Measurements from ENCODE around the gene ADGRD1. TPM values are rescaled to one million over a fixed set of nuclear protein-coding genes. Genes with fewer than 3 reads are reported as not detected.

ADGRD1 gene
- polyA plus RNA-seq, 1 experiment = 68.5 TPM

DNA sequence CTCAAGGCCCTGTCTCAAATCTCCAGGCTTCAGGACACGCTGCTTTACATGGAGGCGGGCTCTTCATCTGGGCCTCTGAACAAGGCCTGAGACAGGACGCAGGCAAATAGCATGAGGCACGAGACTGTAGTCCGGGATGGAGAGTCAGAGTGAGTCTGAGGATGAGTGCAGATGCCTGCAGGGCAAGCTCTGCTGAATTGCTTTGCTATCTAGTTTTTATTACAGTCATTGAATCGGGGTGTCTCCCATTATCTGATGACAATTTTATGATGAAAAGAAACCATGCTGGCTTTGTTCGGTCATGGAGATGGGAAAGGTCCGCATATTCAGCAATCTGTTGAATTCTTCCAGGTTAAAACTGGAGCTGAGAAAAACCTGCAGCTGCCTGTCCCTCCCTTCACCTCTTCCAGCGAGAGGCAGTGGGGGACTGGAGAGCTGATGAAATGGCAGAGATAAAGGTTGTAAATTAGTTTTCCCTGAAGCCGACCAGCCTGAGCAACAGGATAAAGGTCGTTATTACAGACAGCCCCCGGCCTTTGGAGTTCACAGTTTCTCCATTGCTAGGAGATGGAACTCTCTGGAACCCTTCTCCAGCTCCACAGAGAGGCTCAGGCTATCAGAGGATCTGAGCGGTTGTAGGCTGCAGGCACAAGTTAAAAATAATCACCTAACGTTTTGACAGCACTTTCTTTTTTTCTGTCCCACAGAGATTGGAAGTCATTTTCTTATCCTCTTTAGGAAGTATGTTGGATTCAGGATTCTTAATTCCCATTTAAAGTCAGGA, 1.3 kb upstream of the ADGRD1 start:
- H3K4me3 ChIP-seq (ENCODE audit: low read depth, low read length) = no peak overlapping the region
- no peaks in the 10 kb centered on the region for H3K36me3 ChIP-seq (ENCODE audit: control insufficient read depth, insufficient read depth, low read length)
- ChIA-PET CTCF (interaction anchor here (1.0 to 1.4 kb wide), 2 partner anchors 152 to 180 kb away, joined by 3 to 5 read pairs; no protein-coding TSS in a partner anchor), POLR2A (no interaction called here)
- no peak for DNase-seq (ENCODE audit: low read depth)
- TF ChIP-seq, protein P1, sequence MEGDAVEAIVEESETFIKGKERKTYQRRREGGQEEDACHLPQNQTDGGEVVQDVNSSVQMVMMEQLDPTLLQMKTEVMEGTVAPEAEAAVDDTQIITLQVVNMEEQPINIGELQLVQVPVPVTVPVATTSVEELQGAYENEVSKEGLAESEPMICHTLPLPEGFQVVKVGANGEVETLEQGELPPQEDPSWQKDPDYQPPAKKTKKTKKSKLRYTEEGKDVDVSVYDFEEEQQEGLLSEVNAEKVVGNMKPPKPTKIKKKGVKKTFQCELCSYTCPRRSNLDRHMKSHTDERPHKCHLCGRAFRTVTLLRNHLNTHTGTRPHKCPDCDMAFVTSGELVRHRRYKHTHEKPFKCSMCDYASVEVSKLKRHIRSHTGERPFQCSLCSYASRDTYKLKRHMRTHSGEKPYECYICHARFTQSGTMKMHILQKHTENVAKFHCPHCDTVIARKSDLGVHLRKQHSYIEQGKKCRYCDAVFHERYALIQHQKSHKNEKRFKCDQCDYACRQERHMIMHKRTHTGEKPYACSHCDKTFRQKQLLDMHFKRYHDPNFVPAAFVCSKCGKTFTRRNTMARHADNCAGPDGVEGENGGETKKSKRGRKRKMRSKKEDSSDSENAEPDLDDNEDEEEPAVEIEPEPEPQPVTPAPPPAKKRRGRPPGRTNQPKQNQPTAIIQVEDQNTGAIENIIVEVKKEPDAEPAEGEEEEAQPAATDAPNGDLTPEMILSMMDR (IDR thresholded peaks at IDR 0.05; ENCODE audit: insufficient read depth, low read depth, low read length) = no peak
- H3K27me3 ChIP-seq (ENCODE audit: control insufficient read depth, insufficient read depth, low read length) = no peaks in the 10 kb centered on the region; the same call in 1 of the 2 replicates

DNA sequence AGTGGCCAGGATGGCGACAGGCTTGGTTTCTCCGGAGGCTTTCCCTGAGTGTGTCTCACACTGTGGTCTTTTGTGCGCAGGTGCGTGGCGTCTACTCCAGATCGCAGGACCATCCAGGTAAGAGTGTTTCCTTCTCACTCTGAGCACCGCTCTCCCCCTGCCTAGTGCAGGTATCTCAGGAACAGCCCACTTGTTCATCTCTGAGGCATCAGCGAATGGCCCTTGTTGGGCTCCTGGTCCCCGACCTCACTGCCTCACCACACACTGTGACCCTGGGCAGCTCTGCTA, 781 bp downstream of the ADGRD1 start:
- H3K36me3 ChIP-seq (ENCODE audit: control insufficient read depth, insufficient read depth, low read length) = no peaks in the 10 kb centered on the region; the same call in 1 of the 2 replicates
- CTCF ChIA-PET = interaction anchor here (0.9 to 1.8 kb wide), 2 partner anchors 22 to 38 kb away, joined by 3 to 7 read pairs; no protein-coding TSS in a partner anchor
- POLR2A ChIA-PET = interaction anchor here (0.7 kb wide), 1 partner anchor 29 kb away, joined by 3 read pairs; no protein-coding TSS in a partner anchor
- H3K27me3 ChIP-seq (ENCODE audit: control insufficient read depth, insufficient read depth, low read length) = no peaks in the 10 kb centered on the region
- TF ChIP-seq, protein P1 (IDR thresholded peaks at IDR 0.05; ENCODE audit: insufficient read depth, low read depth, low read length) = no peak
- H3K4me3 ChIP-seq (ENCODE audit: low read depth, low read length) = peak overlapping the region; percentile 63
- no peak for DNase-seq (ENCODE audit: low read depth)

DNA sequence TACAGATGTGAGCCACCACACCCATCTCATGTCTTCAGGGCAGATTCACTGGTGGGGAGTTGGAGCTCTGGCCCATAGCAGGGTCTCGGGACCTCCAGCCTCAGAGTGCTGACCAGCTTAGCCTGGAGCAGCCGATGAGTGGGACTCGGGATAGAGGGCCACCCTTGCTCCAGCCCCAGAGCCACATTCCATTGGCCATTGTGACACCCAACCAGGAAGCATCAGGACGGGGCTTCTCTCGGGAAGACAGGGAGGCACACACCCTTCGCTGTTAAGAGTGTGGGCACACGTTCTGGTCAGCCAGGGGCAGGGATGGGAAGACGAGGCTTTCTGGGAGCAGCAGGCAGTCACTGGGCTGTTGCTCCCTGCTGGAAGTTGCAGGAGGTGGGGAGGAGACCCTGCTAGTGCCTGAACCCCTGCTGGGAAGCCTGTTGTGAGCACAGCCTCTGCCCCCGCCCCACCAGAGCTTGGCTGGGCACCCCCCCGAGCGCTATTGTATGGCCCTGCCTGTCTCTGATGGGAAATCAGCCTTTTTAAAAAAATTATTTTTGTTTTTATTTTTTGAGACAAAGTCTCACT, 1.6 kb downstream of the ADGRD1 start:
- TF ChIP-seq, protein P1 (IDR thresholded peaks at IDR 0.05; ENCODE audit: insufficient read depth, low read depth, low read length) = no peak
- Histone ChIP-seq H3K27me3 (ENCODE audit: control insufficient read depth, insufficient read depth, low read length) (no peaks in the 10 kb centered on the region), H3K4me3 (ENCODE audit: low read depth, low read length) (peak overlapping the region; percentile 63), H3K36me3 (ENCODE audit: control insufficient read depth, insufficient read depth, low read length) (no peaks in the 10 kb centered on the region; the same call in 1 of the 2 replicates)
- POLR2A ChIA-PET = interaction anchor here (0.7 kb wide), 1 partner anchor 30 kb away, joined by 3 read pairs; no protein-coding TSS in a partner anchor
- no peak for DNase-seq (ENCODE audit: low read depth)
- CTCF ChIA-PET = interaction anchor here (0.9 to 1.8 kb wide), 2 partner anchors 23 to 39 kb away, joined by 3 to 7 read pairs; no protein-coding TSS in a partner anchor

DNA sequence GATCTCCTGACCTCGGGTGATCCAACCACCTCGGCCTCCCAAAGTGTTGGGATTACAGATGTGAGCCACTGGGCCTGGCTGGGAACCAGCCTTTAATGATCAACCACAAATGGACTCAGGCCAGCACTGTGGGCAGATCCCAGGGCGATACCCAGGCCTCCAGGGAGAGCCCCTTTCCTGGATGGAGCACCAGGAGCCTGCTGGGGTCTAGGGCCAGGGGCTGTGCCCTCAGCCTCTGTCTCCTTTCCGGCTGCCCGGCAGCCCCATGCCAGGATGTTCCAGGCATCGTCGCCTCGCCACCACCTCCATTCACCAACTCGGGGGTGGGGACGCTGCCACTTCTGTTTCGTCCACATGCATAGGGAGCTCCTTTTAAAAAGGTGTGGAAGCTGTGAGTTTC, 2.3 kb downstream of the ADGRD1 start:
- H3K36me3 ChIP-seq (ENCODE audit: control insufficient read depth, insufficient read depth, low read length) = no peaks in the 10 kb centered on the region; the same call in 1 of the 2 replicates
- ChIA-PET POLR2A (no interaction called here), CTCF (no interaction called here)
- peak overlapping the region; percentile 63 for H3K4me3 ChIP-seq (ENCODE audit: low read depth, low read length)
- TF ChIP-seq, protein P1 (IDR thresholded peaks at IDR 0.05; ENCODE audit: insufficient read depth, low read depth, low read length) = no peak
- DNase-seq (ENCODE audit: low read depth) = no peak
- H3K27me3 ChIP-seq (ENCODE audit: control insufficient read depth, insufficient read depth, low read length) = no peaks in the 10 kb centered on the region
